ENCODE data around the gene PKNOX2.

DNA sequence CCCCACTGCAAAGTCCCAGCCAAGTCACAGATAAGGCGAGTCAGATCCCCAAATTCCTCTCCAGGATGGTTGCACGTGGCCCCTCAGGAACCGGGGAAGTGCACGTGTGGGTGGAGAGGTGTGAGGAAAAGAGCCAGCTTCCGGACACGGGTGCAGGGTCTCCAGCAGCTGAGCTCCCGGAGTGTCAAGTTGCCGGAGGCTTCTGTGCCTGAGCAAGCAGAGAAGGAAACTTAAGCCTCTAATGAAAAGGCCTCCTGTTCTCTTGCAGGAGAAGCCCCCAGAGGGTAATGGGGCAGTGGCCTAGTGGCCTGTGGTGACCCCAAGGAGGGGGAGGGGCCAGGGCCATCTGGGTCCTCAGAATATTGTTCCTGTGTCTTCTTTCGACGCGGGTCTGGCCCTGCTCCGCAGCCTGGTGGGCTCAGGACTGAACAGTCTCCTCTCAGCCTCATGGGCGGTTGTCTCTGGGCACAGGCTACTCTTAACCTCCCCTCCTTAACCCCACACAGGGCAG is 183.6 kb downstream of the PKNOX2 start:
- TF ChIP-seq, protein P1, sequence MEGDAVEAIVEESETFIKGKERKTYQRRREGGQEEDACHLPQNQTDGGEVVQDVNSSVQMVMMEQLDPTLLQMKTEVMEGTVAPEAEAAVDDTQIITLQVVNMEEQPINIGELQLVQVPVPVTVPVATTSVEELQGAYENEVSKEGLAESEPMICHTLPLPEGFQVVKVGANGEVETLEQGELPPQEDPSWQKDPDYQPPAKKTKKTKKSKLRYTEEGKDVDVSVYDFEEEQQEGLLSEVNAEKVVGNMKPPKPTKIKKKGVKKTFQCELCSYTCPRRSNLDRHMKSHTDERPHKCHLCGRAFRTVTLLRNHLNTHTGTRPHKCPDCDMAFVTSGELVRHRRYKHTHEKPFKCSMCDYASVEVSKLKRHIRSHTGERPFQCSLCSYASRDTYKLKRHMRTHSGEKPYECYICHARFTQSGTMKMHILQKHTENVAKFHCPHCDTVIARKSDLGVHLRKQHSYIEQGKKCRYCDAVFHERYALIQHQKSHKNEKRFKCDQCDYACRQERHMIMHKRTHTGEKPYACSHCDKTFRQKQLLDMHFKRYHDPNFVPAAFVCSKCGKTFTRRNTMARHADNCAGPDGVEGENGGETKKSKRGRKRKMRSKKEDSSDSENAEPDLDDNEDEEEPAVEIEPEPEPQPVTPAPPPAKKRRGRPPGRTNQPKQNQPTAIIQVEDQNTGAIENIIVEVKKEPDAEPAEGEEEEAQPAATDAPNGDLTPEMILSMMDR (IDR thresholded peaks at IDR 0.05) = no peak
- TF ChIP-seq POLR2A (IDR thresholded peaks at IDR 0.05) (no peak), EP300 (IDR thresholded peaks at IDR 0.05; ENCODE audit: low read depth) (no peak)

Measured in transverse colon (tissue), 3 donors.